Gastrocnemius medialis (tissue), 4 donors: Measurements from ENCODE around the gene EPB41L5.

ENCODE experiments used
- CTCF ChIP-seq, 5 experiments: fragments of 450-650 bp in 3 of 5; fragments of 200-600 bp in 2 of 5; sonication (generic) in 2 of 5; IDR thresholded peaks in 4 of 5; conservative IDR thresholded peaks in 1 of 5; 1 replicate in 4 of 5; 2 replicates in 1 of 5; pipeline ENCODE4 v1.5.1; 2016 to 2019; ENCODE audit warnings: antibody characterized with exemption in 5 of 5, mild to moderate bottlenecking in 3 of 5, moderate library complexity in 3 of 5
- POLR2A ChIP-seq, 2 donors: fragments of 450-650 bp; IDR thresholded peaks; one replicate each; pipeline ENCODE4 v1.6.1; 2017; ENCODE audit warnings: antibody characterized with exemption in 2 of 2, mild to moderate bottlenecking in 2 of 2, moderate library complexity in 2 of 2

- TF ChIP-seq CTCF (IDR thresholded peaks at IDR 0.05 in 4 of 5, conservative IDR thresholded peaks at IDR 0.05 in 1 of 5) (no peak), POLR2A (IDR thresholded peaks at IDR 0.05) (no peak)
Observed at GRCh38 chr2:120134263-120134662, 121.4 kb downstream of the EPB41L5 start.
